HG03060 (cell line): ENCODE data around the gene RYR1.
"Not testable (repeated sequence)": the region's sequence is repeated elsewhere in the genome, so short reads cannot be mapped to it uniquely, and the experiment has no call there.

Source experiments
- ATAC-seq: cut with Tn5 transposase; IDR thresholded peaks from one replicate; pipeline ENCODE4 v1.9.1; 2021; ENCODE audit warnings: low read depth, moderate number of reproducible peaks; ENCODE audit not compliant: unreplicated experiment

RYR1 gene

GRCh38 chr19:38555200-38555599 lies 121.7 kb downstream of the RYR1 start:
- no peak for ATAC-seq

- ATAC-seq: no peak
These were observed 123.2 kb downstream of the RYR1 start for GRCh38 chr19:38556521-38557174.

- ATAC-seq: no peak
These were observed 123.8 kb downstream of the RYR1 start for GRCh38 chr19:38557205-38557799.

GRCh38 chr19:38558933-38559332 lies 125.4 kb downstream of the RYR1 start:
- not testable (repeated sequence) for ATAC-seq

- ATAC-seq: peak; percentile 63
These were observed 126.2 kb downstream of the RYR1 start for GRCh38 chr19:38559428-38560401.

GRCh38 chr19:38561053-38561606 lies 127.6 kb downstream of the RYR1 start:
- ATAC-seq: no peak

- ATAC-seq: no peak
These were observed 128.2 kb downstream of the RYR1 start for GRCh38 chr19:38561658-38562057.

- ATAC-seq: no peak
These were observed 128.6 kb downstream of the RYR1 start for GRCh38 chr19:38562096-38562495.

- ATAC-seq: no peak
These were observed 130.0 kb downstream of the RYR1 start for GRCh38 chr19:38563475-38563874.

- no peak for ATAC-seq
These were observed 131.6 kb downstream of the RYR1 start for GRCh38 chr19:38564981-38565690.

GRCh38 chr19:38565691-38566105 lies 132.2 kb downstream of the RYR1 start:
- no peak for ATAC-seq

GRCh38 chr19:38569368-38569983 lies 136.0 kb downstream of the RYR1 start:
- no peak for ATAC-seq

- no peak for ATAC-seq
These were observed 138.2 kb downstream of the RYR1 start for GRCh38 chr19:38571682-38572081.

GRCh38 chr19:38577826-38578225 lies 144.3 kb downstream of the RYR1 start:
- no peak for ATAC-seq

GRCh38 chr19:38579304-38579703 lies 145.8 kb downstream of the RYR1 start:
- ATAC-seq: not testable (repeated sequence)

GRCh38 chr19:38580080-38580479 lies 146.6 kb downstream of the RYR1 start:
- no peak for ATAC-seq

GRCh38 chr19:38583219-38583984 lies 149.9 kb downstream of the RYR1 start:
- no peak for ATAC-seq

GRCh38 chr19:38583985-38584305 lies 150.5 kb downstream of the RYR1 start:
- ATAC-seq: no peak

- no peak for ATAC-seq
These were observed 154.1 kb downstream of the RYR1 start for GRCh38 chr19:38587562-38587961.
